Activated CD4-positive, alpha-beta T cell treated with anti-CD3 and anti-CD28 coated beads for 4 hours (primary cell): ENCODE measurements around the gene STON1.
"Not testable (repeated sequence)": the region's sequence is repeated elsewhere in the genome, so short reads cannot be mapped to it uniquely, and the experiment has no call there.

Experiments used
- DNase-seq, 2 donors: peaks; one replicate each; pipeline ENCODE4 v3.0.0-alpha.2; 2020

Gene STON1

GRCh38 chr2:48528431-48528830 is 1.5 kb upstream of the STON1 start:
- DNase-seq = no peak

DNA sequence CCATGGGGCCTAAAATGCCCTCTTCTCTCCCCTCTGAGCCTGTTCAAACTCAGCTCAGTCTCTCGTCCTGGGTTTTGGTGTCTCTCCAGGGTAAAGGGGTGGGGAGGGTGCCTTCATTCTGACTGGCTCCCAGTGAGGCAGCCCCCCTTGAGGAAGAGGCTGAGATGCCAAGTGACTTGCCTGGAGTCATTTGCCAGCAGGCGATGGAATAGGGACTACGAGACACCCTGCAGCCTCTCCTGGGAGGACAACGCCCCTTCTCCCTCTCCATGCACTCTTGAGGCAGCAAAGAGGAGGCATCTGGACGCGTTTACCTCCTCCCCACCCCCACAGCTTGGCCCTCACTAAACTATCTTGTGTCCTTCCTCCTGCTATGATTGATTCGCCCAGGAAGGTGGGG is 760 bp upstream of the STON1 start:
- no peak for DNase-seq

DNA sequence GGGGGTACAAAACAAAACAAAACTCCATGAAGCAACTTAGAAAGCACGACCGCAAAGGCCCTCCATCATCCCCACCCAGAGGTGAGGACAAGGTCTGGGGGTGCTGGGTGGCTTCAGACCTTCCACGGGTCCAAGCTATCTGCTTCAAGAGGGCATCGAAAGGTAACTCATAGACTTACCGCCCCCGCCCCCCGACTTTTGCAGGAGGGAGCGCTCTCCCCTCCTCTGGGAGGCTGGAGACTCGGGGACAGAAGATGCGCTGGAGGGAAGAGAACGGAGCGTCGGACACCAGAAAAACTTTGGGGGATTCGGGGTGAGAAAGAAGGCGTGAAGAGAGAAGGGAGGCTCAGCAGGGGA is 300 bp upstream of the STON1 start:
- DNase-seq = no peak

DNA sequence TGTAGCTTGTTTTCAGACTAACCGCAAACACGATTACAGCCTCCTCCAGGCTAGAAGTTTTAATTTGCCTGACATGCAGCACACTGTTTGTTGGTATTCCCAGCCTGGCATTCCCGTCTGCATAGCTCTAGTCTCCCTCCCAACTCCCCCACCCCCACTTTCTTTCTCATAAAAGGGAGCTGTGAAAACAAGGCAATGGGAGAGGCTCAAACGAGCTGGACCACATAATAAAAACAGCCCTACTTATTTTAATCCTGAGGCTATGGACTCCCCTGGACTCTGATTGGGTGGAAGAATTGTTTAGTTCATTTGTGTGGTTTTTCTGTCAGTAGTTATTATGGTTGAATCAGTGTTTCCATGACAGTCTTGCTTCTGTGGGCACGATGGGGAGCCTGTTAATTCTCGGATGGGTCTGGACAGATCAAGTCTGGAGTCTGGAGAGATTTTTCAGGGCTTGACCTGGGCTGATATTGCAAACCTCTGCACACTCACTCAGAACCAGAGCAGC is 1.2 kb downstream of the STON1 start:
- no peak for DNase-seq

DNA sequence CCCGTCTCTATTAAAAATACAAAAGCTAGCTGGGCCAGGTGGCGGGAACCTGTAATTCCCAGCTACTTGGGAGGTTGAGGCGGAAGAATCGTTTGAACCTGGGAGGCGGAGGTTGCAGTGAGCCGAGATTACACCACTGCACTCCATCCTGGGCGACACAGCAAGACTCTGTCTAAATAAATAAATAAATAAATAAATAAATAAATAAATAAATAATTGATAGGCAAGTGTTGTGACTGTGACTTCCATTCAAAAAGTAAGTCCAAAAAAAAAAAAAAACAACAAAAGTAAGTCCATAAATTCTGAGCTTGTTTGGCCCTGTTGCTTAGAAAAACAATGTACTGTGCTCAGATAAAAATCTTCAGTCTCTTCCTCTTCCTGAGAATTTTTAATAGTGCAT is 2.2 kb downstream of the STON1 start:
- DNase-seq = no peak

- no peak for DNase-seq
These were observed 2.9 kb downstream of the STON1 start for GRCh38 chr2:48532824-48533223.

GRCh38 chr2:48534781-48535180 is 4.8 kb downstream of the STON1 start:
- no peak for DNase-seq

- DNase-seq = no peak
These were observed 10.4 kb downstream of the STON1 start for GRCh38 chr2:48540237-48540935.

DNA sequence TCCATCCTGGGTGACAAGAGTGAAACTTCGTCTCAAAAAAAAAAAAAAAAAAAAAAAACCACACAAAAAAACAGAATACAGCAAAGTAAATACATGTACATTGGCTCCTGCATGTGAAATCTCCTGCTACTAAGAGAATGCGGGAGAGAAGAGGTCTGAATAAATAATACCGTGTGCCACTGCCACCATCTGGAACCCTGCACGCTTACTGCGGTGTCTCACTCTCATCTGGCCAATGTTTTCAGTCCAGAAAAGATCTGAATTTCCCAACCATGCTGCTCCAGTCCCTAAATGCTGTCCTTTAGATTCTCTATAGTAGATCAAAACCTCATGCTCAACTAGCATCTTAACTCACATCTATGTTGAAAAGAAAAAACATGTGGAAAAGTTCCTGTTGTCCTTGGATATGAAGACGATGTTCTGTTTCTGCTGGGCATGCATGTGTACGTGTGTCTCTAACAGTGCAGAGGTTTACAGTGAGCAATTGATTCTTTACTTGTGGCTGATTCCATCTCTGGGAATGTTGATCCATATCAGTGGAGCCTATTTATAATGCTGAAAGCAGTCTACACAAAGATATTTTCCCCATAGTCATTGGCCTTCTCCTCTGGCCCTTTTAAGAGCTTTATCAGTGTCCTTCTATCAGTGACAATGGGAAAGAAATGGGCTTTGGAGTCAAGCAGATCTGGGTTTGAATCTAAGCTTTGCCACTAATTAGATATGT is 11.9 kb downstream of the STON1 start:
- DNase-seq = no peak

DNA sequence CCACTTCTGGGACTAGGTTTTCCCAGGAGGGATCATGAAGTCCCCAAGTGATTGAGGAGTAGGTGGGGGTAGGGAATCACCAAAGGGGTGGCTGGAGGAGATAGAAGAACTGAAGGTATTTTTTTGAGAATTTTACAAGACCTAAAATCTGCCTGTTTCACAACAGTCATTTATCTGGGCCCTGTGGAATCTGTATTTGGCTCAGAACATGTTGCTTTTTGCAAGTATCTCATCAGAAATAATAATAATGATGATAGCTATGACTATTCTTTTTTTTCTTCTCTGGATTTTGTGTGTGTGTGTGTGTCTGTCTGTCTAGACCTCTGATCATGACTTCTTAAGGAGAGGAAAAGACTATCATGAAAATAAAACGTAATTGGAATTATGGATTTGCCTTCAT is 13.9 kb downstream of the STON1 start:
- no peak for DNase-seq

GRCh38 chr2:48545244-48545643 is 15.3 kb downstream of the STON1 start:
- no peak for DNase-seq

DNA sequence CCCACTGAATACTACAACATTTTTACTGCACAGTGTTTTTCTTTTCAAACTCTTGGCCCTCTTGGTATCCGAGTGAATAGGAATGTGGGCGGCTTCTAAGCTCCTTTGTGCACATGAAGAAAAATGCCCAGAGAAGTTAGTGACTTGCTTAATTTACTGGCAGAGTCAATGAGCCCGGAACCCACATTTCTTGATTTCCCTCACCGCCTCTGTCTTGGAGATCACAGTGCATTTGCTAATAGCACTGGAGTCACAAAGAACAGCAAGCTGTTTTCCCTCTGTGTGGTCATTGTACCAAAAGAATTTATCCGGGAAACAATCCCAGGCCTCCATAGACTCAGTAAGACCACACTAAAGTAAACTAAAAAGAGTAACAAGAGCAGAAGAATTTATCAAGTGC is 18.9 kb downstream of the STON1 start:
- no peak for DNase-seq

DNA sequence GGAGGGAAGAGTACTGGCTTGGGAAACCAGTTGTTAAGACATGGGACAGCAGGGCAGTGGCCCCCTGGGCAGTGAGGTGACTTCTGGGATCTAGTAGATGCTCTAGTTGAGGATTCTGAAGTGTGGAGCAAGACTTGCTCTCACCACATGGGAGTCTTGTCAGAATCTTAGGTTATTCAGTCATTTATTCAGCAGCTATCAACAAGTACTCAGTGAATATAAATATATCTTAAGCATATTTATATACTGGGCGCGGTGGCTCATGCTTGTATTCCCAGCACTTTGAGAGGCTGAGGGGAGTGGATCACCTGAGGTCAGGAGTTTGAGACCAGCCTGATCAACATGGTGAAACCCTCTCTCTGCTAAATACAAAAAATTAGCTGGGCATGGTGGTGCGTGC is 20.0 kb downstream of the STON1 start:
- no peak for DNase-seq

DNA sequence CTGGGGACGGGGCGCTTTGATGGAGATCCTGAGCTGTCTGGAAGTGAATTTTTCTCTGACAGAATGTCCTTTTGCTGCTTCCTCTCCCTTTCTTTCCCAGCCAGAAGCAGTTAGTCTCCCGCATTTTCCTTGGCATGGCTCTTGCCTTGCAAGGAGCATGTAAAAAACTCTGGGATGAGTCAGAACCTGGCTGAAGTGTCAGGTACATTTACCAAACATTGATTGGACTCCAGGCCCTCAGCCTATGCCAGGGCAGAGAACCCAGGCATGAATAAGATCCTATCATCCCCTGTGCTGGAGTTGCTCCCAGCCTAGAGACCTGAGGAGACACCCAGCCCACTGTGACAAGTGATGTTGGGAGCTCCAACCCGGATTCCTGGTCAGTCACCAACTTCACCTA is 21.6 kb downstream of the STON1 start:
- no peak for DNase-seq

- not testable (repeated sequence) for DNase-seq
These were observed 25.1 kb downstream of the STON1 start for GRCh38 chr2:48555071-48555470.

GRCh38 chr2:48558456-48558855 is 28.5 kb downstream of the STON1 start:
- DNase-seq = no peak

DNA sequence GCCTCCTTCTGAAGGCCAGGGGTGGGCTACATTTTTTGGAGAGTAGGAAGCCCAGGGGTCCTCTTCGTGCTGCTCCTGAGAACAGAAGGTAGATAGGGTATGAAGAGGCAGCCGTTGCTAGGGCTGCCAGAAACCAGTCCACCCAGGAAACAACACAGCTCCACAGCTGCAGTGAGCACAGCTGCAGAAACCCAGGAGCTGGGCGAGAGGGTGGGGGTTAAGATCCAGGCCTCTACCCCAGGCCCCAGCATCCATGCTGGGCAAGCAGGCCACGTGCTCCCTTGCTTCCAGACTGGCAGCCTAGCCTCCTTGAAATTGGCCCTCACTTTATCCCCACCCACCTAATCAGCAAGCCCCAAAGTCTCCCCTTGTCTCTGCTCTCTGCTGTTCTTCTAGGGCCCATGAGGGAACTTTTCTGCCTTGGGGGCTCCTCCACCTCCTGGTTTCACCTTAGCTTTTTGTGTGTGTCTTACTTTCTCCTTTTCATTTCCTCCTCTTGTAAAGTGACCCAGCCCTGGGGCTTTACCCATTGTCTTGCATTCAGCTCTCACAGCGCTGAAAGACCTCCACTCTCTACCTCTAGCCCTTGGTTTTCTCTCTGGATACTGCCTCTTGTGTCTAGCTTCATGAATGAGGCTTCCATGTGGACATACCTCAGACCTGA is 30.7 kb downstream of the STON1 start:
- no peak for DNase-seq

DNA sequence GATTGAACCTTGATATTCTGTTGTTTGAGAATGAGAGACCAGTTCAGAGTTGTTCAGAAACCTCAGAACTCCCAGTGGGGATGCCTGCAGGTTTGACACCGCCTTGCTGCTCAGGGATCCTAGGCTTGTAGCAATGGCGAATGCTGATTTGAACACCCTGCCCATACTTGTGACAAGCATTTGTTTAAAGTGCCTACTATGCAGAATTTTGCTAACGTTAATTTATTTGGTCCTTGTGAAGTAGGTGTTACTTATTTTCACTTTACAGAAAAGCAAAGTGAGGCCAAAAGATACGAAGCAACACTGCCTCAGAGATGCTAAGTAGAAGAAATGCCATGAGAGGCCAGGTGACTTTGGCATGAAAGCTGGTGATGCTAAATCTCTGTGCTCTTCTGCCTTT is 32.3 kb downstream of the STON1 start:
- DNase-seq = no peak

GRCh38 chr2:48566592-48567310 is 36.8 kb downstream of the STON1 start:
- DNase-seq = no peak

- no peak for DNase-seq
These were observed 37.7 kb downstream of the STON1 start for GRCh38 chr2:48567671-48568070.

- no peak for DNase-seq
These were observed 38.6 kb downstream of the STON1 start for GRCh38 chr2:48568547-48568946.

DNA sequence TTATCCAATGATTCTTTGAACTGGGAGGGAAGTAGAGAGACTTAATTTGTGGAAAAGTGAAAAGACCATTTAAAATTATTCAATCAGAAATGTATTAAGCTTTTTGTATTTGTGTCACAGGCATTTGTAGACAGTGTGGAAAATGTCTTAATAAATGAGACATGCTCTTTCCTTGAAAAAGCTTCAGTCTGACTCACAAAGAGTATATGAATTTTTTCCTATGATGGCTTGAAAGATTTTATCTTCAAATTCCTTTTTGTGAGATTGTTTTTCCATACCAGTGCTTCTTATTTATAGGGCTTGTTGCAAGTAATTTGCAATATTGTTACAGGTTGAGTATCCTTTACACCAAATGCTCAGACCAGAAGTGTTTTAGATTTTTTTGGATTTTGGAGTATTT is 39.5 kb downstream of the STON1 start:
- DNase-seq = no peak

- no peak for DNase-seq
These were observed 42.9 kb downstream of the STON1 start for GRCh38 chr2:48572816-48573215.
